Panc1 (cell line): ENCODE results near the gene CD40LG. TPM values are rescaled to one million over a fixed set of nuclear protein-coding genes. Genes with fewer than 3 reads are reported as not detected.

Experiments
- ATAC-seq: fragments of 200-7000 bp; cut with Tn5 transposase; 2 replicates; pipeline ENCODE4 v1.9.1; 2020; ENCODE audit warnings: mild to moderate bottlenecking, moderate library complexity
- BruUV-seq: library from RNA; stranded (reverse); fragments of 400-500 nt; replicated peaks from 2 replicates; lab custom pipeline; 2021; lab: Mats Ljungman, UMichigan
- CTCF ChIA-PET: fragments of 300-600 bp; sonication (Branson Sonifier 250); formaldehyde crosslinking; loops from one replicate; lab custom pipeline; 2022; ENCODE audit warnings: antibody characterized with exemption; lab: Charles Lee
- POLR2A ChIA-PET: fragments of 300-600 bp; sonication (Branson Sonifier 250); formaldehyde crosslinking; loops from one replicate; lab custom pipeline; 2022; ENCODE audit warnings: antibody characterized with exemption; lab: Charles Lee
- DNase-seq: peaks from one replicate; pipeline ENCODE4 v3.0.0-alpha.2; 2010; ENCODE audit warnings: low read depth, low spot score
- H3K27ac ChIP-seq: 2 replicates; pipeline ENCODE4 v1.5.1; 2011; ENCODE audit warnings: mild to moderate bottlenecking, low read length, inconsistent platforms
- H3K27me3 ChIP-seq: fragments of 200-500 bp; sonication (Bioruptor generic); 2 replicates; pipeline ENCODE4 v1.6.0; 2014; ENCODE audit warnings: low read length, inconsistent platforms; ENCODE audit not compliant: control insufficient read depth, insufficient read depth
- H3K36me3 ChIP-seq: fragments of 200-500 bp; sonication (Bioruptor generic); 2 replicates; pipeline ENCODE4 v1.5.1; 2014; ENCODE audit warnings: inconsistent platforms, mild to moderate bottlenecking, low read length, moderate library complexity; ENCODE audit not compliant: control insufficient read depth, insufficient read depth
- H3K4me1 ChIP-seq: 2 replicates; pipeline ENCODE4 v1.5.1; 2011; ENCODE audit warnings: inconsistent platforms, mild to moderate bottlenecking, low read length, moderate library complexity; ENCODE audit not compliant: control insufficient read depth, insufficient read depth
- H3K4me3 ChIP-seq, 2 experiments: 2 replicates each; pipeline ENCODE4 v1.5.1; 2011 to 2012; ENCODE audit warnings: low read depth in 2 of 2, low read length in 2 of 2, mild to moderate bottlenecking in 2 of 2, inconsistent platforms in 1 of 2, moderate library complexity in 1 of 2
- H3K9me3 ChIP-seq: fragments of 200-500 bp; sonication (Bioruptor generic); 2 replicates; pipeline ENCODE4 v1.5.1; 2014; ENCODE audit warnings: low read depth, mild to moderate bottlenecking, inconsistent platforms, low read length, moderate library complexity; ENCODE audit not compliant: control insufficient read depth, insufficient read depth
- POLR2AphosphoS5 ChIP-seq: IDR thresholded peaks from 2 replicates; pipeline ENCODE4 v1.6.1; 2012; ENCODE audit warnings: mild to moderate bottlenecking, low read depth, low read length, moderate library complexity
- REST ChIP-seq, 2 experiments: IDR thresholded peaks; 2 replicates each; pipeline ENCODE4 v1.6.1; 2011 to 2012; ENCODE audit warnings: low read depth in 2 of 2, control low read depth in 1 of 2, low read length in 1 of 2, mild to moderate bottlenecking in 1 of 2, moderate library complexity in 1 of 2; ENCODE audit not compliant: insufficient read depth in 1 of 2
- SIN3A ChIP-seq: IDR thresholded peaks from 2 replicates; pipeline ENCODE4 v1.6.1; 2012; ENCODE audit warnings: low read depth, mild to moderate bottlenecking, low read length, moderate library complexity, borderline replicate concordance; ENCODE audit not compliant: insufficient read depth
- TCF7L2 ChIP-seq: IDR thresholded peaks from 2 replicates; pipeline ENCODE4 v1.6.1; 2011; ENCODE audit warnings: mild to moderate bottlenecking, low read depth, low read length, inconsistent platforms
- in situ Hi-C: cut with HindIII; loops from 2 replicates; pipeline ENCODE4 v1.10.0; 2016; ENCODE audit warnings: low sequenced_read_pairs, low pct_unique_long_range_greater_than_20kb
- intact Hi-C: fragments of 100-400 bp; cut with micrococcal nuclease; formaldehyde crosslinking; loops from one replicate; pipeline ENCODE4 v1.10.0; 2022; ENCODE audit not compliant: unreplicated experiment
- total RNA-seq: library from RNA; stranded (reverse); gene quantifications from one replicate; pipeline ENCODE4 v1.2.1, GENCODE V29; 2021; ENCODE audit not compliant: unreplicated experiment
- TF ChIP-seq, protein P1 (sequence below): fragments of 450-650 bp; IDR thresholded peaks from 2 replicates; pipeline ENCODE4 v1.5.1; 2017; ENCODE audit warnings: mild to moderate bottlenecking

The CD40LG gene
- total RNA-seq, 1 experiment from 2014 or later: not detected

- ATAC-seq (no peak), DNase-seq (no peak)
- POLR2A ChIA-PET: no interaction called here
- H3K27me3 ChIP-seq: peaks cover 2% of the 10 kb centered on the region; the same call in 1 of the 2 replicates
- H3K27ac ChIP-seq: no peak overlapping the region
- no peak overlapping the region for H3K4me3 ChIP-seq
- H3K4me1 ChIP-seq: no peaks in the 10 kb centered on the region
- no TSS peak for BruUV-seq
- in situ Hi-C loops: no loop called here
- intact Hi-C loops: no loop called here
- no peaks in the 10 kb centered on the region for H3K9me3 ChIP-seq
- H3K36me3 ChIP-seq: no peaks in the 10 kb centered on the region
- CTCF ChIA-PET: no interaction called here
- TF ChIP-seq, protein P1, sequence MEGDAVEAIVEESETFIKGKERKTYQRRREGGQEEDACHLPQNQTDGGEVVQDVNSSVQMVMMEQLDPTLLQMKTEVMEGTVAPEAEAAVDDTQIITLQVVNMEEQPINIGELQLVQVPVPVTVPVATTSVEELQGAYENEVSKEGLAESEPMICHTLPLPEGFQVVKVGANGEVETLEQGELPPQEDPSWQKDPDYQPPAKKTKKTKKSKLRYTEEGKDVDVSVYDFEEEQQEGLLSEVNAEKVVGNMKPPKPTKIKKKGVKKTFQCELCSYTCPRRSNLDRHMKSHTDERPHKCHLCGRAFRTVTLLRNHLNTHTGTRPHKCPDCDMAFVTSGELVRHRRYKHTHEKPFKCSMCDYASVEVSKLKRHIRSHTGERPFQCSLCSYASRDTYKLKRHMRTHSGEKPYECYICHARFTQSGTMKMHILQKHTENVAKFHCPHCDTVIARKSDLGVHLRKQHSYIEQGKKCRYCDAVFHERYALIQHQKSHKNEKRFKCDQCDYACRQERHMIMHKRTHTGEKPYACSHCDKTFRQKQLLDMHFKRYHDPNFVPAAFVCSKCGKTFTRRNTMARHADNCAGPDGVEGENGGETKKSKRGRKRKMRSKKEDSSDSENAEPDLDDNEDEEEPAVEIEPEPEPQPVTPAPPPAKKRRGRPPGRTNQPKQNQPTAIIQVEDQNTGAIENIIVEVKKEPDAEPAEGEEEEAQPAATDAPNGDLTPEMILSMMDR: no peak
Measured at GRCh38 chrX:136623396-136623795, 24.6 kb upstream of the CD40LG start.

- CTCF ChIA-PET: no interaction called here
- no TSS peak for BruUV-seq
- no peaks in the 10 kb centered on the region for H3K36me3 ChIP-seq
Measured at GRCh38 chrX:136625246-136625645, 22.7 kb upstream of the CD40LG start.

More at GRCh38 chrX:136625246-136625645, 22.7 kb upstream of the CD40LG start:
- in situ Hi-C loops: no loop called here
- Histone ChIP-seq H3K4me1 (no peaks in the 10 kb centered on the region), H3K9me3 (no peaks in the 10 kb centered on the region), H3K27me3 (peaks cover 5% of the 10 kb centered on the region), H3K27ac (no peak overlapping the region), H3K4me3 (no peak overlapping the region)
- POLR2A ChIA-PET: no interaction called here
- no peak for TF ChIP-seq POLR2AphosphoS5
- TF ChIP-seq, protein P1: no peak
- TF ChIP-seq REST (IDR thresholded peaks at IDR 0.05; ENCODE audit: insufficient read depth in 1 of 2, low read depth in 2 of 2, low read length in 1 of 2): no peak
- TF ChIP-seq TCF7L2: no peak
- TF ChIP-seq SIN3A: no peak
- ATAC-seq (no peak), DNase-seq (no peak)
- intact Hi-C loops: no loop called here
